Measurements from ENCODE around the gene PSMA5.

- TF ChIP-seq CTCF (IDR thresholded peaks at IDR 0.05 in 2 of 3, conservative IDR thresholded peaks at IDR 0.05 in 1 of 3; ENCODE audit: borderline replicate concordance in 1 of 3, insufficient read depth in 1 of 3, low read depth in 2 of 3, low read length in 2 of 3) (no peak), RAD21 (IDR thresholded peaks at IDR 0.05; ENCODE audit: low read depth) (no peak), POLR2AphosphoS5 (IDR thresholded peaks at IDR 0.05; ENCODE audit: low read depth, low read length) (no peak), REST (IDR thresholded peaks at IDR 0.05; ENCODE audit: low read depth) (no peak), ZNF274 (IDR thresholded peaks at IDR 0.05; ENCODE audit: low read depth, low read length) (no peak), ELF1 (IDR thresholded peaks at IDR 0.05; ENCODE audit: borderline replicate concordance, low read depth) (no peak), ZFX (IDR thresholded peaks at IDR 0.05) (no peak), SIN3A (IDR thresholded peaks at IDR 0.05; ENCODE audit: low read depth) (no peak), EZH2 (IDR thresholded peaks at IDR 0.05) (no peak)
Observed at GRCh38 chr1:109368464-109368863, 57.8 kb downstream of the PSMA5 start.

All from HCT116 (cell line).